Prostate gland (tissue), 2 donors: Measurements from ENCODE around the gene HOXA7.

Source experiments
- CTCF ChIP-seq, 4 experiments: fragments of 200-600 bp in 2 of 4; fragments of 450-650 bp in 2 of 4; sonication (generic) in 2 of 4; IDR thresholded peaks; 1 replicate in 3 of 4; 2 replicates in 1 of 4; pipeline ENCODE4 v1.5.1; 2016 to 2019; ENCODE audit warnings: antibody characterized with exemption in 4 of 4, mild to moderate bottlenecking in 2 of 4, moderate library complexity in 2 of 4
- POLR2A ChIP-seq: fragments of 450-650 bp; IDR thresholded peaks from one replicate; pipeline ENCODE4 v1.6.1; 2016; ENCODE audit warnings: antibody characterized with exemption, mild to moderate bottlenecking

DNA sequence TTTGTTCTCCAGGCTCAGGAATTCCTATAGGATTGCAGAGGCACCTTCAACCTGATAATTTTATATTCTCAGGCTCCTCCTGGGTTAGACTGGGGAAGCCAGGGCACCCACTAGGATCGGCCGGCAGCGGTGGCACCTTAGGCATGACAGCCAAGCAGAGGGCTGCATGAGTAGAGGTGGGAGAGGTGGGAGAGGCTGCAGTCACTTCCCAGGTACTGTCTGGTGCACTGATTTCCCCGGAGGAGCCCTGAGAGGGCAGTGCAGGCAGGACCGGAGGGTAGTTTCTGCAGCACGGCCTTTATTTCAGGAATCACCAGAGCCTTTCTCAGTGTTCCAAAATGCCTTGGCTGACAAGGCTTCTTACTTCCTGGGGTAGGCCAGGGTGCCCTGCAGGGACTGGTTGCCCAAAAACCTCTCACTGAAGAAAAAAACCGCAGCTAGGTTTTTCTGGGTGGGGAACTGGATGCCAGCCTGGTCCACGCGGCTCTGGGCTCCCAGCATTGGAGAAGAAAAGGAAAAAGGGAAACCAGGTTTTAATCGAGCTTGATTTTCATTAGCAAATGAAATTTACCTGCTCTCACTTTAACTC lies 47.0 kb upstream of the HOXA7 start:
- TF ChIP-seq POLR2A (no peak), CTCF (IDR thresholded peaks at IDR 0.05) (no peak)
